GM10266 (cell line): ENCODE results near the gene EBI3.
"Not testable (repeated sequence)": the region's sequence is repeated elsewhere in the genome, so short reads cannot be mapped to it uniquely, and the experiment has no call there.

Experiments
- DNase-seq: peaks from one replicate; pipeline ENCODE4 v3.0.0; 2012; ENCODE audit errors: extremely low spot score
- TF ChIP-seq, protein P1 (sequence below): IDR thresholded peaks from 2 replicates; pipeline ENCODE4 v1.5.1; 2012; ENCODE audit warnings: mild to moderate bottlenecking, low read depth; ENCODE audit not compliant: control insufficient read depth, insufficient read depth; ENCODE audit errors: missing control alignments

The EBI3 gene

DNA sequence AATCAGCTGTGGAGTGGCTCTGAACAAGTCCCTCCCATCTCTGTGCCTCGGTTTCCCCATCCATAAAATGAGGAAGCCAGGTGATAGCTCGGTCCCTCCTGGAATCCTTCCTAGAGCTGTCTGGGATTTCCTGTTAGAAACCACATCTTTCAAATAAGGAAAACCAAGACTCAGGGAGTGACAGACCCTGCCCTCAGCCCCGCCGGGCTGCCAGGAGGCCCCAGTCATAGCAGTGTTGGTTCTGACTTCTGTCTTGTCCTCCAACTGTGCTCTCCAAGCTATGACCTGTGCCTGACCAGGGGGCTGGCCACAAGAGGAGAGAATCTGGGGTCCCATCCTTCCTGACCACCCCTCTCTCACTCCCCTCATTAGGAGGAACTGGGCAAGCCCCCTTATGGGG, 48.7 kb downstream of the EBI3 start:
- DNase-seq: no peak
- TF ChIP-seq, protein P1, sequence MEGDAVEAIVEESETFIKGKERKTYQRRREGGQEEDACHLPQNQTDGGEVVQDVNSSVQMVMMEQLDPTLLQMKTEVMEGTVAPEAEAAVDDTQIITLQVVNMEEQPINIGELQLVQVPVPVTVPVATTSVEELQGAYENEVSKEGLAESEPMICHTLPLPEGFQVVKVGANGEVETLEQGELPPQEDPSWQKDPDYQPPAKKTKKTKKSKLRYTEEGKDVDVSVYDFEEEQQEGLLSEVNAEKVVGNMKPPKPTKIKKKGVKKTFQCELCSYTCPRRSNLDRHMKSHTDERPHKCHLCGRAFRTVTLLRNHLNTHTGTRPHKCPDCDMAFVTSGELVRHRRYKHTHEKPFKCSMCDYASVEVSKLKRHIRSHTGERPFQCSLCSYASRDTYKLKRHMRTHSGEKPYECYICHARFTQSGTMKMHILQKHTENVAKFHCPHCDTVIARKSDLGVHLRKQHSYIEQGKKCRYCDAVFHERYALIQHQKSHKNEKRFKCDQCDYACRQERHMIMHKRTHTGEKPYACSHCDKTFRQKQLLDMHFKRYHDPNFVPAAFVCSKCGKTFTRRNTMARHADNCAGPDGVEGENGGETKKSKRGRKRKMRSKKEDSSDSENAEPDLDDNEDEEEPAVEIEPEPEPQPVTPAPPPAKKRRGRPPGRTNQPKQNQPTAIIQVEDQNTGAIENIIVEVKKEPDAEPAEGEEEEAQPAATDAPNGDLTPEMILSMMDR: no peak

DNA sequence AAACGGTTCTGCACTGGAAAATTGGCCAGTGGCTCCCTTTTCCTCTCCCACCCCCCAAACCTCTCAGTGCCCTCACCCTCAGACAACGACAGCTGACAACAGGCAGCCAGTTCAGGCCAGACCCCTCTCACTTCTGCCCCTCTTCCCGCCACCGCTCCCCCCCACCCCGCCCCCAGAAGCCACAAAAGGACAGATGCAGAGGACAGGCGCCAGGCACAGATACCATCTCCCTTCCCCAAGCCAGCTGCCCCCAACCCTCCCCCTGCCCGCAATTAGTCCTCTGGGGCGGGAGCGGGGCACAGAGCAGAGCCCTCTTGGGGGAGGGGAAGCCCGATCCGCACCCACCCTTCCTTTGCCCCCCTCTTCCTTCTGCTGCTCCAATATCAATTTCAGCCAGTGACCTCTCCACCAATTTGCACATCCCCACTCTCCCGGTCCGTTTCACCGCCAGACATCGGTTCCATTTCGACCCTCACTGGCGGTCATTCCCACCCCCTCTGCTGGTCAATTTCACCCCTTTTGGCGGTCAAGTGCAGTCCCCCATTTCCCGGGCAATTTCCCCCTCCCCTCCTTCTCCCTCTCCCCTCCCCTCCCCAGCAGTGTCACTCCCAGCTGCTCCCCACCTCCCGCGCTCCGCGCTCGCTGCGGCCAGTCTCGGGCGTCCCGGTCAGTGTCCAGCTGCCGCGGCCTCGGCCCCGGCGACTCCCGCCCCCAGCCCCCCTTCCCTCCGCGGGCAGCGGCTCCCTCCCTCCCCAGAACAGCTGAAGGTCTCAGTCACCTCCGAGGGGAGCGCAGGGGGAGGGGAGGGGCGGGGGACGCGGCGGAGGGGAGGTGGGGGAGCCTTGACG, 49.3 kb downstream of the EBI3 start, which contains the start of gene SHD:
SHD (plus strand) TSS at position 848 of the 848 bp plus-strand sequence. CDS start 798 bp downstream, outside the sequence.
- TF ChIP-seq, protein P1: no peak

DNA sequence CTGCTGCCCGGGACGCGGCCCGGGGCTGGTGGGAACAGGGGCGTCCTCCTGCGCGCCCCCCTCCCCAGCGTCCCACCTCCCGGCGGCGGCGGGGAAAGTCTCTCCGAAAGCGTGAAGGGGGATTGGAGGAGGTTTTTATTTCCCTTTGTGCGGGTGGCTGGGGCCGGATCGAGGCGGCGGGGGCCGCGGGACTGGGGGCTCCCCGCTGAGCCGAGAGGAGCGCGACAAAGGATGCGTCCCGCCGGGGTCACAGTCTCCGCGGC, 49.9 kb downstream of the EBI3 start:
- TF ChIP-seq, protein P1: no peak
- DNase-seq: no peak

More for the DNA sequence above, 49.3 kb downstream of the EBI3 start, which contains the start of gene SHD:
- no peak for DNase-seq

DNA sequence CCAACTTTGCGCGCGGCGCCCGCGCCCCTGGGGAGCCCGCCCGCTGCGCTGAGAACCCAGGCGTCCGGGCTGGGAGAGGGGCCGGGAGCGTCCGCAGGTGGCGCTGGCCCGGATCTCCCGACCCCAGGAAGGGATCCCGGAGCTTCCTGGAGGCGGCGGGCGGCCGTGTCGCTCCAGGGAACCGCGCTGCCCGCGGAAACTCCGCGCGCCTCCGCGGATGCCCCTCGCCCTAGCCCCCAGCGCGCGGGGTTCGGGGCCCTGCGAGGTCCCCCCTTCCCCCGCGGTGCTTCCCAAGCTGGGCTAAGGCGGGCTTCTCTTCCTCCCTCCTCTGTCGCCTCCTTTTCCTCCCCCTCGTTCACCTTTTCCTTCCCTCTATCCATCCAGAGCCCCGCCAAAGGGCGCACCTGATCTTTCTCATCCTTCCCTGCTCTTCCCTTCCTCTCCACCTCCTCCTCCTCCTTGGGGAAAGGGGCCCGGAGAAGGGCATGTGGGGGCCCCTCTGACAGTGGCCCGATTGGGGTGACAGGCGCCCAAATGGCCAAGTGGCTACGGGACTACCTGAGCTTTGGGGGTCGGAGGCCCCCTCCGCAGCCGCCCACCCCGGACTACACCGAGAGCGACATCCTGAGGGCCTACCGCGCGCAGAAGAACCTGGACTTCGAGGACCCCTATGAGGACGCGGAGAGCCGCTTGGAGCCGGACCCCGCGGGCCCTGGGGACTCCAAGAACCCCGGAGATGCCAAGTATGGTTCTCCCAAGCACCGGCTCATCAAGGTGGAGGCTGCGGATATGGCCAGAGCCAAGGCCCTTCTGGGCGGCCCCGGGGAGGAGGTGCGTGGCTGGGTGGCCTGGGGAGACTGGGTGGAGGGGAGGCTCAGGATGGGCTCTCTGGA, 50.5 kb downstream of the EBI3 start:
- no peak for DNase-seq

DNA sequence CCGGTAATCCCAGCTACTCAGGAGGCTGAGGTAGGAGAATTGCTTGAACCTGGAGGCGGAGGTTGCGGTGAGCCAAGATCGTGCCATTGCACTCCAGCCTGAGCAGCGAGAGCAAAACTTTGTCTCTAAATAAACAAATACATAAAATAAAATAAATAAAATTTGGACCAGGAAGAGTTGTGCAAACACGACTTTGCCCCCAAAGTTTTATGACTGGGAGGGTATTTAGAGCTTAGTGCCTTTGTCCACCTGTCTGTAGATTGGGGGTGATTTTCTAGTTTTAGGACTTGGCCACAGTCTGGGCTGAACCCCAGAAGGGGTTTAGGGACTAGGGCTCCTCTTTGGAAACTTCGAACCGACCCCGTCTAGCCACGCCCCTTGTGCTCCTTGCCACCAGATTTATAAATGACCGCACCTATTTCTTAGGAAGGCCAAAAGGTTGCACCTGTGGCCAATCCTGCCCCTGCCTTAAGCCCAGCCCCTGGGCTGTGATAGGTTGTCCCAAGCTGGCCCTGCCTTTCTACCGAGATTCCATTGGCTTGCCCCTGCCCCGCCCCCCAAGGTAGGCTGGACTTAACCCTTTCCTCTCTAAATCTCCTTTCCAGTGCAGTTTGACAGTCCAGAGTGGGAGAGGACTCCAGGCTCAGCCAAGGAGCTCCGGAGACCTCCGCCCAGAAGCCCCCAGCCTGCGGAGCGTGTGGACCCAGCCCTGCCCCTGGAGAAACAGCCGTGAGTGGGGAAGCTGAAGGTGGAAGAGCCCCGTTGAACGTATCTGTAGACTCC, 55.0 kb downstream of the EBI3 start:
- TF ChIP-seq, protein P1: no peak
- DNase-seq: no peak

More for the DNA sequence above, 50.5 kb downstream of the EBI3 start:
- TF ChIP-seq, protein P1: no peak

DNA sequence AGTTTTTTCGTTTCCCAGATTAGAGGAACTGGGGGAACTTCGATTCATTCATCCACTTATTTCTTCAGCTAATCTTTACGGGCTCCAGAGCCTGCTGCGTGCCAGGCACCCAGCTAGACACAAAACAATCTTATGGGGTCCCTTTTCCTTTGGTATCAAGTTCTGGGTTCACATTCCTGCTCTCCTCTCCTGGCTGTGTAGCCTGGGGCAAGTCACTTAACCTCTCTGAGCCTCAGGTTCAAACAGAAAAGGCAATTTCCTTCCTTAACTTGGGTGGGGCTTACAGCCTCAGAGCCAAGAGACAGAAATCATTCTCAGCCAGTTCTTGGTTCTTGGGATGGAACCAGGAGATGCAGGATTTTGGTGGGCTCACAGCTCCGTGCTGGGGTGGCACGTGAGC, 55.7 kb downstream of the EBI3 start:
- TF ChIP-seq, protein P1: no peak
- DNase-seq: no peak

DNA sequence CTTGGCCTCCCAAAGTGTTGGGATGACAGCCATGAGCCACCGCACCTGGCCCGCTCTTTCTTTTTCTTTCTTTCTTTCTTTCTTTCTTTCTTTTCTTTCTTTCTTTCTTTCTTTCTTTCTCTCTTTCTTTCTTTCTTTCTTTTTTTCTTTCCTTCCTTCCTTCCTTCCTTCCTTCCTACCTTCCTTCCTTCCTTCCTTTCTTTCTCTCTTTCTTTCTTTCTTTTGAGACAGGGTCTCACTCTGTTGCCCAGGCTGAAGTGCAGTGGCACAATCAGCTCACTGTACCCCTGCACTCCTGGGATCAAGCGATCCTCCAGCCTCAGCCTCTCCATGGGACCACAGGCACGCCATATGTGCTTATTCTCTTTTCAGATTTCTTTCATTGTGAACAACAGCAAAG, 56.8 kb downstream of the EBI3 start:
- not testable (repeated sequence) for DNase-seq
